Retinal pigment epithelial cell (primary cell): ENCODE results near the gene TNRC18.

Experiments used
- DNase-seq: peaks from one replicate; pipeline ENCODE4 v3.0.0-alpha.2; 2010; ENCODE audit warnings: low read depth
- H3K4me3 ChIP-seq: 2 replicates; pipeline ENCODE4 v1.5.1; 2011; ENCODE audit warnings: mild to moderate bottlenecking, low read length, control low read depth, moderate library complexity
- TF ChIP-seq, protein P1 (sequence below): conservative IDR thresholded peaks from 2 replicates; pipeline ENCODE4 v1.5.1; 2011; ENCODE audit warnings: low read depth, low read length, control low read depth, inconsistent platforms

Gene TNRC18

DNA sequence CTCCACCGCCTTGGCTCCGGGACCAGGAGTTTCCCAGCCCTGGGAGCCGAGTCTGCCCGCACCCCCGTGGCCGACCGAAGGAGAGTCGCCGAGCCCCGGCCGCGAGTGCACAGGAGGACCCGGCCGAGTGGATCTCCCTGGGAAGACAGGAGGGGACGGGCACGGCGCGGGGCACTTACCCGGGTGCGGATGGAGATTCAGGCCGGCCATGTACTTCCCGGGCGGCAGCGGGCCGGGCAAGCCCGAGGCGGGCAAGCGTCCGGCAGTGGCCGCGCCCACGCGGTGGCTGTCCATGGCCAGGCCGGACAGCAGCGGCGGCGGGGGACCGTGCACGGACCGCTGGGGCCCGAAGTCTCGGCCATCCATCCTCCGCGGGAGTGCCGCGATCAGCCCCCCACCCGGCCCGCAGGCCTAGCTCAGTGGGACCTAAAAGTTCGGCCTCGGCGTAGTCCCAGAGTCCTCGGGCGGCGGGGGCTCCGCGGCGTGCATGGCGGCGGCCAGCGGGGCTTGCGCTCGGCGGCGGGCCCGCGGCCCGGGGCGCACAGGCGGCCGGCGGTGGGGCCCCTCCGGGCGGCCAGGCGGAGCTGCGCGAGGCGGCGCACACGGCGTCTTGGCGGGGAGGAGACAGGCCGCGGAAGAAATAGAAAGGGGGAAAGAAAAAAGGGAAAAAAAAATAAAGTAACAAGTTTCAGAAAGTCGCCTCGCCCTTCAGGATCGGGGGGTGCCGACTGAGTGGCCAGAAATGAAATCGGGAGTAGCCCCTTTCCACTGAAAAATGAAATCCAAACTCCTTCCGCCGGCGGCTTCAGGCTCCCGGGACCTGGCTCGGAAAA, 2.5 kb downstream of the TNRC18 start:
- DNase-seq: no peak
- H3K4me3 ChIP-seq: peak overlapping the region; percentile 97
- TF ChIP-seq, protein P1, sequence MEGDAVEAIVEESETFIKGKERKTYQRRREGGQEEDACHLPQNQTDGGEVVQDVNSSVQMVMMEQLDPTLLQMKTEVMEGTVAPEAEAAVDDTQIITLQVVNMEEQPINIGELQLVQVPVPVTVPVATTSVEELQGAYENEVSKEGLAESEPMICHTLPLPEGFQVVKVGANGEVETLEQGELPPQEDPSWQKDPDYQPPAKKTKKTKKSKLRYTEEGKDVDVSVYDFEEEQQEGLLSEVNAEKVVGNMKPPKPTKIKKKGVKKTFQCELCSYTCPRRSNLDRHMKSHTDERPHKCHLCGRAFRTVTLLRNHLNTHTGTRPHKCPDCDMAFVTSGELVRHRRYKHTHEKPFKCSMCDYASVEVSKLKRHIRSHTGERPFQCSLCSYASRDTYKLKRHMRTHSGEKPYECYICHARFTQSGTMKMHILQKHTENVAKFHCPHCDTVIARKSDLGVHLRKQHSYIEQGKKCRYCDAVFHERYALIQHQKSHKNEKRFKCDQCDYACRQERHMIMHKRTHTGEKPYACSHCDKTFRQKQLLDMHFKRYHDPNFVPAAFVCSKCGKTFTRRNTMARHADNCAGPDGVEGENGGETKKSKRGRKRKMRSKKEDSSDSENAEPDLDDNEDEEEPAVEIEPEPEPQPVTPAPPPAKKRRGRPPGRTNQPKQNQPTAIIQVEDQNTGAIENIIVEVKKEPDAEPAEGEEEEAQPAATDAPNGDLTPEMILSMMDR: no peak

DNA sequence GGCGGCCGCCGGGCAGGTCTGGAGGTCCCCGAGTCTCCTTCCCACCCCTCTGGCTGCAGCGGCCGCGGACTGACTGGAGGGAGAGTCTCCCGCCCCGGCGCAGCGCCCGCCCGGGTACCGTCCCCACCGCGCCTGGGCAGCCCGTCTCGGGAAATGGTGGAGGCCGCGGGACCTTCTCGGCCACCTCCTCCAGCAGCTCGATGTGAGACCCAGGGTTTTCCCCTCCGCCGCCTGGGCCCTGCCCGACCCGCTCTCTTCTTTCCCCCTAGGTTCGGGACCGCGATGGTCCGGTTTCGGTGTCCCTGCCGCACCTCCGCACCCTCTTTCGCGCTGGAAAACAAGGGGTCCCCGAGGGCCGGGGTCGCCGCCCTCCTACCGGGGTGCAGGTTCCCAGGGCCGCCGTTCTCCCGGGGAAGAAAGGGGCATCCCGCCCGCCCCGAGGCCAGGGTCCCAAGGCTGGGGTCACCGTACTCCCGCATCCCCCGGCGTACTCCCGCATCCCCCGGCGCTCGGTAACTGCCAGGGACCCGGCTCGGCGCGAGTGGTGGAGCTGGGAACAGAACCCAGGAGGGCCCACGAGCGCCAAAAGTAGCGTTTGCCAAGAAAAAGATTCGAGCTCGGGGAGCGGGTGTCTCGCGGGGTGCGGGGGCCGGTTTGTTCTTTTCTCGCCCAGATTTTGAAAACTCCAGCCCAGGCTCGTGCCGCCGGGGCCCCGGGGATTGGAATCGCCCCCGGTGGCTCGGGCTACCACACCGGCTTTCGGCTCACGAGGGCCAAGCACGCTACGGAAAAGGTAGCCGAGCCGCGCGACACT, 3.4 kb downstream of the TNRC18 start:
- H3K4me3 ChIP-seq: peak overlapping the region; percentile 97
- DNase-seq: no peak
- TF ChIP-seq, protein P1: no peak

DNA sequence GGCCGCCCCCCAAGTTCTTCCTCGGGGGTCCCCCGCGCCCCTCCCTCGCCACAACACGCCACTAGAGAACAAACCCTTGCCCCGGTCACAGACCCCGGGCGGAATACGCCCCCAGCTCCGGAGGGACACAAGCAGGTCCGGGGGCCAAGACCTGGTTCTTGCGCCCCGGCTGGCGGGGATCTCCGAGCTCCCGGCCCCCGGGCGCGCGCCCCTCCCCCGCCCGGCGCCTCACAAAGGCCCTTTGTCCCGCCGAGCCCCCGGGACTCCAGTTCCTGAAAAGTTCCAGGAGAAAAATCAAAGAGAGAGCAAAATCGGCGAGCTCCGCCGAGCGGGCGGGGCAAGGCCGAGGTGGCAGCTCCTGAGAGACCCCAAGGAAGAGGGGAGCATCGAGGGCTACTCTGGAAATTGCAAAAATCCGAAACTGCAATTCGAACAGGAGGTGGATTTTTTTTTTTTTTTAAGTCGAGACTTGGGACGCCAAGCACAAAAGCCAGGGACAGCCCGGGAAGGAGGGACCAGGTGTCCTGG, 4.0 kb downstream of the TNRC18 start:
- peak overlapping the region; percentile 97 for H3K4me3 ChIP-seq
- TF ChIP-seq, protein P1: no peak
- no peak for DNase-seq

DNA sequence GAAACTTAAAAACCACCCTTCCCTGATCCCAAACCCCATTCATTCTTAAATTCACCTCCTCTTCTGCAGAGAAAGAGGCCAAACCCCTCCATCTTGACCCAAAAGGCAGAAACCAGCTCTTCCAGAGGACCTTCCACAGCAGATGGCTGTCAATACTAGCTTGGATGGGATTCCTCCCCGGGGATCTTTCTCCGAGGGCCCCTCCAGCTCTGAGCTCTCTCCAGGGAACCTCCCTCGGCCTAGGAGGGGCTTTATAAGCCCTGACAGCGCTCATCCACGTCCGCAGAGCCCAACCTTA, 5.4 kb downstream of the TNRC18 start:
- DNase-seq: no peak
- TF ChIP-seq, protein P1: no peak
- peak overlapping the region; percentile 97 for H3K4me3 ChIP-seq

DNA sequence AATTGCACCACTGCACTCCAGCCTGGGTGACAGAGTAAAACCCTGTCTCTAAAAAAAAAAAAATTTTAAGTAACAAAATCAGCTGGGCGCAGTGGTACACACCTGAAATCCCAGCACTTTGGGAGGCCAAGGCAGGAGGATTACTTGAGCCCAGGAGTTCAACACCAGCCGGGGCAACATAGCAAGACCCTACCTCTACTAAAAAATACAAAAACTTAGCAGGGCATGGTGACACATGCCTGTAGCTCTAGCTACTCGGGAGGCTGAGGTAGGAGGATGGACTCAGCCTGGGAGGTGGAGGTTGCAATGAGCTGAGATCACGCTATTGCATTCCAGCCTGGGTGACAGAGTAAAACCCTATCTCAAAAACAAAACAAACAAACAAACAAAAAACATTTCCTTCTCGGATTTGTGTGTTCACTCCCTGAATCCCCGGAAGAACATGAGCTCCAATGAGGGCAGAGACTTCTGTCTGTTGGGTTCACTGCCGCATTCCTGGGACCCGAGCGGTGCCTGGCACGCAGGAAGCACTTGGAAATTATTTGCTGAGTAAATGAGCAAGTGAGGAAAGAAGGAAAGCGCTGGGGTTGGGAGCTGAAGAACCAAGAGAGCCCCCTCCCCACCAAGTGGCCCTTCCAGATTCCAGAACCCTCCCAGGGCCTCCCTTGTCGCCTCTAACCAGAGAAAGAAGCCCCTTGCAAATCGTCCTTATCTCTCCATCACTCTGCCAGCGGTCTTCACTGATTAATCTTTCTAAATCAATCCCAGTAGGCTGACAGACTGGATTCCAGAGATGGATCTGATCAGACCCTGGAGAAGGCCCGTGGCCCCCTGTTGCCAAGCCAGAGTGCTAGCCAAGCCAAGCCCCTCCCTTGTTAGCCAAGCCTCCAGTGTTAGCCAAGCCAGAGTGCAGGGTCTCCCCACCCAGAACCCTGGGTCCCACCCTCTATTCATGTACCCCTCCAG, 6.2 kb downstream of the TNRC18 start:
- peak overlapping the region; percentile 18 for H3K4me3 ChIP-seq
- peak; percentile 81 for DNase-seq
- TF ChIP-seq, protein P1: no peak

DNA sequence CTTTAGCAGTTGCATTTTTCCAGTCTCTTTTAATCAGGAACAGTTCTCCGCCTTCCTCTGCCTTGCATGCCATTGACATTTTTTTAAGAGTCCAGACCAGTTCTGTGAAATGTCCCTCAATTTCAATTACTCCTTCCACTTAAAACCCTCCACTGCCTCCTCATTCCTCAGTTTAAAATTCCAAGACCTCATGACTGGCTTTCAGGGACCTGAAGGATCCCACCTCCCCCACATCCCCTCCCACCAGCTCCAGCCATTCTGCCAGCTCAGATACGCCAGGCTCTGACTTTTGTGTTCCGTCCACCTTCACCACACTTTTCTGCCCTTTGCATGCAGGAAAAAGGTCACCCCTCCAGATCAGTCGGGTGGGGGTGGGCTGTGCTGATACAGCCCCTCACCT, 8.7 kb downstream of the TNRC18 start:
- peak; percentile 74 for DNase-seq
- TF ChIP-seq, protein P1: no peak
- H3K4me3 ChIP-seq: no peak overlapping the region
